Stimulated activated CD8-positive, alpha-beta memory T cell treated with anti-CD3 and anti-CD28 coated beads, Interleukin-12 subunit alpha, Interleukin-12 subunit beta, amount 100 ng/mL, for 4 hours (primary cell): ENCODE results near the gene MED27.
"Not testable (repeated sequence)": the region's sequence is repeated elsewhere in the genome, so short reads cannot be mapped to it uniquely, and the experiment has no call there.

Experiments
- DNase-seq: peaks from one replicate; pipeline ENCODE4 v3.0.0-alpha.2; 2020; ENCODE audit warnings: low read depth

The MED27 gene

DNA sequence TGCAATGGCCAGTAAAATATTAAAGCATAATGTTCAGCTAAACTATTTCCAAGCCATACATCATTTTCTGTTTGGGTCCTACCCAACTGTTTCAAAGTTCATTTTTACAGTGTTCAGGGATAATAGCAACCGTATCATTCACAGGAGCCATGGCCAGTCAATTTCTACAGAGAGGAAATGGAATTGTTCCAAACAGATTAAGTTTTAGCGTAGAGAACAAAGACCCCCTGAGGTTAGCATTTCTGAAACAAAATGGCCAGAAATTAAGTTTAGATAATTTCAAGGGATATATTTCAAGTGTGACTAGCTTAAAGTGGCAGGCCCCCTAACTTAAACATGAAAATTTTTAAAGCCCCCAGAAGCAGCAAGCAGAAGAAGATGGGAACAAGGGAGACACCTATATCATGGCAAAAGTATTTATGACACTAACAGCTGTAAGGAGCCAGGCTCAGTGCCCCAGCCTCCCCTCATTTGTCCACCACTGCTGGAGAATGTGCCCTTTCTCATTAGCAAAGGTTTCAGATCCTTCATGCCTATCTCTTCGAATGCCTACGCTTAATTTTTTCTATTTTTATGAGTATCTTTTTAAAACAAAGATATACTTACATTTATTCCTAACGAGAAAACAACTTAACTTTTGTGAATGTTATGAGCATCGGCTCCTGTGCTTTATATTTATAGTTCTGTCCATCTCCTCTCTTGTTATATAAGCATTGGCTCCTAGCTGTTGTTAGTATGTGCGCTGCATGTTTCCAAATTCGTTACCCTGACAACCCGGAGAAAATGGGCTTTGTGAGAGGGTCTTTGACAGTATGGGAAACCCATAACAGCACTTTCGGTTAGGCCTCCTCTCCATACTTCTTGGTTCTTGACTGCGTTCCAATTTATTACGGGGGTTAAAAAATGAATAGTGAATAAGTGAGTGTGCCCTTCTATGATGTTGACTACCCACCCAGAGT lies 116.3 kb downstream of the MED27 start:
- DNase-seq = no peak

DNA sequence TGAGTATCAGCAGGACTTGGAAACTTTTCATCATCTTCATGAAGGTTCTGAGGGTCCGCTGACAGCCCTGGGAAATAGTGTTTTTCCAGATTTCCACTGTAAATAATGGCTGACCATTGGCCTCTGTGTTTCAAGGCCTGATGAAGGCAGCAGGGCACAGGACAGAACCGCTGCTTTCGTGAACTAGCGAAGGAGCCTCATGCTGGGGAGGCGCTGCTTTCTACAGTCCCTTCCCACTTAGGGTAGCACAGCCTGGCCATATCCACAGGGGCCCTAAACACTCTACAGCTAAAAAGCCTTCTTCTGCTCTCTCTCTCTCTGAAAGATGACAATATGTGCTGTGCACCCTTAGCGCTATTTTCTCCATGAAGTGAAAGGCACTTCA lies 118.2 kb downstream of the MED27 start:
- DNase-seq = no peak

DNA sequence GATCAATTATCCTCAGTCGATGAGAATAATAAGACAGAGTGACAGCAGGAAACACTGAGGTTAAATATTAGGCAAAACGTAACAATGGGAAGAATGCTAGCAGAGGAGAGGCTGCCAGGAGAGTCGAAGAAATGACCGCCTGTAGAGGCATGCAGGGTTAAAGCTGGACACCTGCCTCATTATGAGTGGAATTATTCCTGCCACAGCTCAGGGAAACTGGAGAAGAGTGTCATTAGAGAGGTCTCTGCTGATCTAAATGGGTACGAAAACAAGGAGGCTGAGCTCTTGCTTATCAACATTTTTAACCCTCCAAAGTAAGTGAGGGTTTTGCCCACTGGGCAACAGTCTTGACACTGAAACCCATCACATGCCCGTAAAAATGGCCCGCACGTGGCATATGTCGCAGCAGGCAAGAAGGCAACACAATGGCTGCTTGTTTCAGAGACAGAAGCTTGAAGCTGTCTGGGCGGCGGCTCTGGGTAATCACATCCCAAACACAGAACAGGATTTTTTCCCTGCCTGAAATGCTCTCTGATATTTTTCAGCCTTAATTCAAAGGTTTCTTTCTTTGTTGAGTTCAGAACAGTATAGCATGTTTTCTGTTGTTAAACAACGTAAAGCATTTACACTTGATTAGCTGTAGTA lies 118.7 kb downstream of the MED27 start:
- no peak for DNase-seq

DNA sequence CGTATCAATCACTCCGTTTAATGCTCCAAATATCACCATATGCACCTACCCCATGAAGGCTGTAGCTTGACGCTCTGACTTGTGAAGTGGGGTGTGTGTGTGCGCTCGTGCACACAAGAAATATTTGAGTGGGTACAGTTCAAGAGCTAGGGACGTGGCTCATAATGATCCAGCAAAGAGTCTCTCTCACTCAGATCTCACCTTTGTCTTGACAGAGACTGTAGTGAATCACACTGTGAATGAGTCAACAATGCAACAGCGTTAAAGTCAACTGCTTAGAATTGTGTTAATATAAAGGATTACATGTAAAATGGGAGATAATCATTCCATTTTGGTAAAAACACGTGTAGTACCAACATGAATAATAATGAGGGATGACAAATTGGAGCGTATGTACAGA lies 119.4 kb downstream of the MED27 start:
- DNase-seq = no peak

DNA sequence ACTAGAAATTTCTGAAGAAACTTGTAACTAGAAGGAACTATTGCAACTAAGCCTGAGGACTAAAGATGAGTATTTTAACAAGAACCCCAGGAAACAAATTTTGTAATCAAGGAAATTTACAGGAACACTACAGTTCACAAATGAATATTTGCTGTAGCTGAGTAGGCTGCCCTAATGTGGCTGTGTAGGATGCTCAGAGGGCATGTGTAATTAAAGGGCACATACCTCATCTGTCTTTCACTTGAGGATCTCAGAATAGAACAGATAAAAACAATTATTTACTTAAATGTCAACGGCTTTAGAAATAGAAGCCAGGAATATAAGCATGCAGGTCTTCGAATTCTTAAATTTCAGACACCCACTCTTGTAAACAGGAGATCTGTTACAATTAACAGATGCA lies 119.8 kb downstream of the MED27 start:
- DNase-seq = no peak

DNA sequence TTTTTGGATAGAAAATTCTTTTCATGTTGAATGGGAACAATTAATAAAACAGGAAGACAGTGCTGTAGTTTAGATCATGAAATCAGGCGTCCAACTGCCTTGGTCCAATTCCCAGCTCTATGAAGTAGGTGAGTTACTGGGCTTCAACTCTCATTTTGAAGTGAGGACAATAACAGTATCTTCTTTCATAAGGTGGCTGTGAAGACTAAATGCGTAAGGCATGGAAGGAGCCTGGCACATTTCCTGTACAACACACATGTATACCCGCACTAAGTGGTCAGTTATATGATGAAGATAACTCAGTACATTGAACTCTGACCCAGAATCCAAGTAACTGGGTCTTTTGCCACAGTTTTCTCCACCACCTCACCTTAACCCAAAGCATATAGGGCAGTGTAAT lies 120.6 kb downstream of the MED27 start:
- no peak for DNase-seq

DNA sequence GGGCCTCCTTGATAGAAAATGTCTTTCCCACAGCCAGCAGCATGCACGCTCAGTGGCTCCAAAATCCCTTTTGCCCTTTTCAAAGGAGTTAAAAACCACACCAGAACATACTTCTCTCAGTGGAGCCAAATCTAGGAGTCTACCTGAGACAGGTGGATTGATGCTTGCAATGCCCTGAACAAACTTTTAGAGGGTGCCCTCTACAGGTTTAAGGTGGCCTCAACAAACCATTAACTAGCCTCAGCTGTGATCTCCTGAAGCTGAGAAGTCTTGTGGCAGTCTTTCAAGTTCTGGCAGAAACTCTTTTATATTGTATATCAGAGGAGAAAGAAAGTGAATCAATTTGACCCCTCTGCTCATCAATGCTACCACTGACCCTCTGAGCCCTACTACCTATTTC lies 125.4 kb downstream of the MED27 start:
- no peak for DNase-seq

DNA sequence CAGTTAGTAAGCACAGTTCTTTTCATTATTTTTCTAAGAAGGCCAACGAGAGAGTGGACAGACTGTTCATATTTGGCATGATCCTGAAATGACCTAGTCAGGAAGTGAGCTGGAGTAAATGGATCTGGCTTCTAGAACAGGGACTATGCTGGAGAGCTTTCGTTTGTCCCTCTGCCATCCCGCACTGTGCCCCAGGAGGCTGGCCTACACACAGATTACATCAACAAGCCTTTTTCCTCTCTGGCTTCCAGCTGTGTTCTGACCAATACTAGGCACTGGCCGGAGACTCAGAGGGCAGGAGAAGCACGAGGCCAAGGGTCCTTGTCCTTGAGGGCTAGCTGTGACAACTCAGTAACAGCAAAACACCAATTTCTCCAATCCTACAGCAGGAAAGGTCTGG lies 127.8 kb downstream of the MED27 start:
- no peak for DNase-seq

DNA sequence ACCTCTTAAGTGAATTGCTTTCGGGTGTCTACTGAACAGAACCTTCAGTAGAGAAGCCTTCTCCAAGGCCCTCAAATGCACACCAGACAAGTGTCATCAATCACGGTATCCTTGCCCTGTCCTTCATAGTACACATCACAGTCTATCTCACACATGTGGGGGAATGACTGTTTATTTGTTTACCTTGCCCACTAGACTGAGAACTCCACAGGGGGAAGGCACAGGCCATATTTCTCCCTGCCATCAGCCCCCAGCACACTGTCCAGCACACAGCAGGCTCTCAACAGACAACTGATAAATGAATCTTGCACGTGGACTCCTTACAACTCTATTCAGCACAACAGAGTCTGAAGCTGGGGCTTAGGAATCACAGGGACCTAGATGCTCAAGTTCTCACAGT lies 128.5 kb downstream of the MED27 start:
- DNase-seq = no peak

DNA sequence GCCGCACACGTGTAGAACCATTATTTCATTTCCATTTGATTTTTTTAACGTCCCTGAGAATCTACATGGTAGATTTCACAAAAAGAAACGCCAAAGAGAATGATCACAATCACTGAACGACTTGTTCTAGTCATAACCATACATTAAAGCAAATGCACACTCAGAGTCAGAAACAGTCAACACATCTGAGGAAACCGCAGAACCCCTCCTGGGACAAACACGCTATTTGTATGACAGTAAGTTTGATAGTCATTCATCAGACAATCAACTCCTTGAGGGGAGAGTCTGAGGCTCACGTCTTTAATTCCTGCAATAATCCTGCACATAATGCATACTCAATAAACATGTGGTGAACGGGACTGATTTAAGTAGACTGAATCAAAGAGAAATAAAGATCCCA lies 129.2 kb downstream of the MED27 start:
- no peak for DNase-seq

DNA sequence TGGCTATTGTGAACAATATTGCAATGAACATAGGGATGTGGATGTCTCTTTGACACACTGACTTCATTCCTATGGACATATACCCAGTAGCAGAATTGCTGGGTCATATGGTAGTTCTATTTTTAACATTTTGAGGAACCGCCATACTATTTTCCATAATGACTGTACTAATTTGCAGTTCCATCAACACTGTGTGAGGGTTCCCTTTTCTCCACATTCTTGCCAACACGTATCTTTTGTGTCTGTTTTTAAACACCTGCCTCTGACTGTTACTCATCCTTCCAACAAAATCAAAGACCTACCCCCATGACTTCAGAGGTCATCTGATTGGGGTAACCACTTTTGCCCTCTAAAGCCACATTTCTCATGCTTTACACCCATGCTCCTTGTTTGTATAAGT lies 133.5 kb downstream of the MED27 start:
- DNase-seq = no peak

DNA sequence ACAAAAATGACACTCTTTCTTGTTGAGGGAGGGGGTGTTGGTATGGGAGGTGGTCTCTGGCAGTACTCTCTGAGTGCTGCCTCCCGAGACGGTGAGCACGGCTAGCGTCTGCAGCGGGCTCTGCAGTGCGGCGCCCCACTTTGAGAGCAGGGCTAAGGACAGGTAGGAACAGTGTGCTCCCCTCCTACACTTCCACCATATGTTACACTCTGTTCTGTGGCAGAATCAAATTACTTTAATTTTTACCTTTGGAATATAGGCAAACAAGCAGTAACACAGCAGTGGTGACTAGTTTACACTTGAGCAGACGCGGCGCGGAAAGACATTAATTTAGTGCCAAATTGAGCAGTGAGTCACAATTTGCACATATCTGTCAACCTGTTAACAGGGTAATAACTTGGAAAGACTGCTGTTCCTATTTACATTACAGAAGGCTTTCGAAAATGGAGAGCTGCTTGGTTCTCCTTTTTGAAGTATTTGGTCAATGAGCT lies 136.3 kb downstream of the MED27 start:
- DNase-seq = no peak

DNA sequence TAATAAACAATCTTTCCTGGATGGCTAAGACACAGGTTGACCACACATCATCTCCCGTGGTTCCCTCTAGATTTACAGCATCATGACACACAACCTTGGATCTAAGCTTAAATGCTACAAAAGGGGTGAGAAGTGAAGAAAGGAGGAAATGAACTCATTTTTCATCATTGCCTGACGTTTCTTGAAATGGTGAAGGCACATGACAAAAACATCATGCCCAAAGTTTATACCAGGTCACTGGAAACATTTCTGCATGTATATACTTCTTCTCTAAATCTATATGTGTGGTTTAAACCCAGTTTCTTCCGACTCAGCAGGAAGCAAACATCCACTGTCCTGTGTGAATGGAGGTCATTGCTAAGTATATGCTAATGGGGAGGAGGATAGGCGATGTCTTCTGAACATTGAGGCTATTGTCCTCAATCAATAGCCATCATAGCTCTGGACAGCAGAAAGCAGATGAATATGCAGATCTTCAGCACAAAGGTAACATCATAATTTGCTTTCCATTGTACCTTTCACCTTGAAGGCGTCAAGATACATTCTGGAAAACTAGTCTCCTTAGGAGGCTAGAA lies 137.4 kb downstream of the MED27 start:
- no peak for DNase-seq

DNA sequence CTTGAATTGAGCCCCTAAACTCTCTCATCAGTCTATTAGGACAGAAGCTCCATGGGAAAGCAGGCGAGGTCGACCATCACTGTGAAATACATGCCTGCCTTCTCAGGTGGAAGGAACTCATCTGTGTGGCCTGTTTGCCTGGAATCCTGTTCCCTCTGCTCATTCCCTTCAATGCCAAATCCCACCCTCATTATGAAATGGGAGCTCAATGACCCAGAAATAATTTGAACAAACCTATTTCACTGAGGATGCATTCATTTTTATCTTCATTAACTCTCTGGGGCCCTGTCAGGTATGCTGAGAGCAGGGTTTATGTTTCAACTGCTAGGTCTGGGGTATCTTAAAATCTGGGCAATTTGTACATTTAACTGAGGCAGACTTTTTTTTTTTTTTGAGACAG lies 142.2 kb downstream of the MED27 start:
- no peak for DNase-seq

DNA sequence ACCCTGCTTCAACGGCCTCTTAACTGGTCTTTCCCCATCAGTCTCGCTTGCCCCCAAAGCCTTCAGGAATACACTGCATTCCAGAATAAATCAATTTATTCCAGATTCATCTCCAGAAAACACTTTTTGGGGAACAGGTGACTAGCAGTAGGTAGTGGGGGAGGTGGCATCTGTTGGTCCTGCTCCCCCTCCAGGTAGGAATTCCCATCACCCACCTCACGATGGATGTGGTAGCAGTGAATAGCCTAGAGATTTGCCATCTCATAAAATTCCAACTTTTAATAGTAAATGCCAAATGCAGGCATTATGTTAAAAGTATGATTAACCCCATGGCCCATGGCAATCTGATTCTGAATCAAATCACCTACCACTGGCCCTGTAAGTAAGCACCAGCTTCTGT lies 142.7 kb downstream of the MED27 start:
- DNase-seq = no peak

DNA sequence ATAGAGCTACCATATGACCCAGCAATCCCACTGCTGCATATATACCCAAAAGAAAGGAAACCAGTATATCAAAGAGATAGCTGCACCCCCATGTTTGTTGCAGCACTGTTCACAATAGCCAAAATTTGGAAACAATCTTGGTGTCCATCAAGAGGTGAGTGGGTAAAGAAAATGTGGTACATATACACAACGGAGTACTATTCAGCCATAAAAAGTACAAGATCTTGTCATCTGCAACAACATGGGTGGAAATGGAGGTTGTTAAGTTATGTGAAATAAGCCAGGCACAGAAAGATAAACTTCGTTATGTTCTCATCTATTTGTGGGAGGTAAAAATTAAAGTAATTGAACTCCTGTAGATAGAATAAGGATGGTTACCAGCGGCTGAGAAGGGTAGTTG lies 145.0 kb downstream of the MED27 start:
- DNase-seq = no peak

DNA sequence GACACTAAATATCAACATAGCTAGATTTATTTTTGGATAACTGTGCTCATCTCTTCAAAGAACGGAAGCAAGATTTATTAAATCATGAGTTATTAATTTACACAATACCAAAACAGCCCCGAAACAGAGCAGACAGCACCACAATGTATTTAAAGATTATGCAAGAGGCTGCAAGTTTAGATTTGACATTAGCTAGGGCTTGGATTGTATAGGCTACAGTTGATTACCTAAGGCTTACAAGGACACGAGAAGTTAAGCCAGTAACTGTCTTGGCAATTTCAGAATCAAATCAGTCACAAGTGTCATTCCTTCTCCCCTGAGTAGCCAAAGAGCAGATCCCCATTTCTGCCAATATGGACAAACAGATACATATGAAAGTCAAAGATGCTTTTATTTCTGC lies 152.6 kb downstream of the MED27 start:
- DNase-seq = no peak

DNA sequence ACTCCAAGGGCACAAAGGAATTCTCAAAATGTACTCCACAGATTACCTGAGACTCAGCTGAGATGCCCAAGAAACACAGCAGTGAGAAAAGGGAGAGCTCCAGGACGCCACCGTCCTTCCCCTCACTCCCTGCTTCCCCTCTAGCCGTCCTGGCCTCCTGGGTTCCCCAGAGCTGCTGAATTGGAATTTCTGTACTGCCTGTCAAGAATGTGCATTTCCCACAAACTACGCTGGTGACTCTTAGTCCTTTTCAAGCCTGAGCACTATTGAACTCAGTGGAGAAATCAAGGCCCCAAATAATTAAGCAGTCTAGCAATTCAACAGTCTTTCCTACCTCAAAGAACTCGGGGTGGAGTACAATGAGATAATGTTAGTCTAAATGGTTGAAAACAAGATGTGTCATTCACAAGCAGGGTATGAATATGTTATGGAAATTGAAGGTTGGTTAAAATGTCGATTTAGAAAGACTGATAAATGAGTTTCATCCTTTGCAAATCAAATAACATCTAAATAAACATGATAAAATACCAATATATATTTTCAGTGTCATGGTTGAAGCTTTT lies 153.2 kb downstream of the MED27 start:
- no peak for DNase-seq

DNA sequence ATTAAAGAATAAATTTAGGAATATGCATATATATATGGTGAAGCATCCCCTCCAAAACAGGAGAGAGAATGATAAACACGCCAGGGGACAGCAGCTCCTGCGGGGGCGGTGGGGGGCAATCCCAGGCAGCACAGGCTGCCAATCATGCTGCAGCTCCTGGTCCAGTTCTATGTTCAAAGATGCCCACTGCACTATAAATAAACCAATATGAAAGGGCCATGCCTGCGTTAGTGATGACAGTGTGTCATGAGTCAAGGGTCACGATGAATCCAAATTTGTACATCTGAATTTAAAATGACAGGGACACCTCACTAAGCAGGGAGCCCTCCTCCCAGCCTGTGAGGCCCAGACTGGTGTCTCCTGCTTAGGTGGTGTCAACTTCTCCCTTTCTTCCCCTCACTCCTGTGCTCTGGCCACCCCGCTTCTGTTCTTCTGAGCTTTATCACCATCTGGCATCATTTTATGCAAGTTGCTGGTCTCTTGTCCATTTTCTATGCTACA lies 153.9 kb downstream of the MED27 start:
- no peak for DNase-seq

DNA sequence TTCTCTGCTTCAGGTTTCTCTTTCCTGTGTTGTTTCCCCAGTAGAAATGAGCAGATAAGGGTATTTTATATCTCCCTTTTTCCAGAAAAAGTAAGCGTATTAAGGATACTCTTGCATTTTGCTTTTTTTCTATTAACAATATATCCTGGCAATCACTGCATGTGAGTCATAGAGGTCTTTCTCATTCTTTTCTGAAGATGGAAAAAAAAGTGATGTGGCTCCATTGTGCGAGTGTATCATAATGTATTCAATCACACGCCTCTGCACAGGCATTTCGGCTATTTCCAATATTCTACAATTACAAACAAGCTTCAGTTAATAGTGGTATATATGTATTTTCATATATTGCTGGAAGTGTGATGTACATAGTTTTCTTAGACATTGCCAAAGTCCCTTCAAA lies 155.9 kb downstream of the MED27 start:
- no peak for DNase-seq

DNA sequence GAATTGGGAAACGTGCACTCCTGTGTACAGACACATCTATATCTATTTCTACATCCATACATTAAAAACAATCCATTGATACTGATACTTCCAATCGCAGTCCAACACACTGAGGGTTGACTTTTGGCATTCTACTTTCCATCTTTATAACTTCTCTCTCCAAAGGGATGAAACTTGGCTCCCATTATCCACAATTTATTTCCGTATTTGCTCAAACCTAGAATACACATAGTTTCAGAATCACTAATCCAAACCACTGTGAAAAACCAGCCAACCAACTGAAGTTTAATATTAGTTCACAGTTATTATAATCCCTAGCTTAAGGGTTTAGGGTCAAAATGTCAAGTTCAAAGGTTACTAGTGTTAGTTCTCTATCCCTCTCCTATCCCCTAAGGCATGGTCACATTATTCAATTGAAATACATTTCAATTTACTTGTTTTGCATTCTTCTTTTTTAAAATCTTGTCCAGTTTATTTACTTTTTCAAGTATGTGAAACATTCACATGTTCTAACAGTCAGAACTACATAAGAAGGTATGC lies 156.5 kb downstream of the MED27 start:
- no peak for DNase-seq

DNA sequence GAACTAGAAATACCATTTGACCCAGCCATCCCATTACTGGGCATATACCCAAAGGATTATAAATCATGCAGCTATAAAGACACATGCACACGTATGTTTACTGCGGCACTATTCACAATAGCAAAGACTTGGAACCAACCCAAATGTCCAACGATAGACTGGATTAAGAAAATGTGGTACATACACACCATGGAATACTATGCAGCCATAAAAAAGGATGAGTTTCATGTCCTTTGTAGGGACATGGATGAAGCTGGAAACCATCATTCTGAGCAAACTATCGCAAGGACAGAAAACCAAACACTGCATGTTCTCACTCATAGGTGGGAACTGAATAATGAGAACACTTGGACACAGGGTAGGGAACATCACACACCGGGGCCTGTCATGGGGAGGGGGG lies 158.0 kb downstream of the MED27 start:
- not testable (repeated sequence) for DNase-seq
